B cell (primary cell): ENCODE measurements around the gene ATP8B3.

Experiments
- EZH2 ChIP-seq: IDR thresholded peaks from 2 replicates; pipeline ENCODE4 v1.6.1; 2012; ENCODE audit warnings: borderline replicate concordance, low read depth, mild to moderate bottlenecking, moderate library complexity, low read length; ENCODE audit not compliant: insufficient read depth, poor library complexity, severe bottlenecking
- TF ChIP-seq, protein P1 (sequence below): fragments of 200-600 bp; IDR thresholded peaks from one replicate; pipeline ENCODE4 v1.8.0; 2022; ENCODE audit warnings: antibody characterized with exemption, mild to moderate bottlenecking

DNA sequence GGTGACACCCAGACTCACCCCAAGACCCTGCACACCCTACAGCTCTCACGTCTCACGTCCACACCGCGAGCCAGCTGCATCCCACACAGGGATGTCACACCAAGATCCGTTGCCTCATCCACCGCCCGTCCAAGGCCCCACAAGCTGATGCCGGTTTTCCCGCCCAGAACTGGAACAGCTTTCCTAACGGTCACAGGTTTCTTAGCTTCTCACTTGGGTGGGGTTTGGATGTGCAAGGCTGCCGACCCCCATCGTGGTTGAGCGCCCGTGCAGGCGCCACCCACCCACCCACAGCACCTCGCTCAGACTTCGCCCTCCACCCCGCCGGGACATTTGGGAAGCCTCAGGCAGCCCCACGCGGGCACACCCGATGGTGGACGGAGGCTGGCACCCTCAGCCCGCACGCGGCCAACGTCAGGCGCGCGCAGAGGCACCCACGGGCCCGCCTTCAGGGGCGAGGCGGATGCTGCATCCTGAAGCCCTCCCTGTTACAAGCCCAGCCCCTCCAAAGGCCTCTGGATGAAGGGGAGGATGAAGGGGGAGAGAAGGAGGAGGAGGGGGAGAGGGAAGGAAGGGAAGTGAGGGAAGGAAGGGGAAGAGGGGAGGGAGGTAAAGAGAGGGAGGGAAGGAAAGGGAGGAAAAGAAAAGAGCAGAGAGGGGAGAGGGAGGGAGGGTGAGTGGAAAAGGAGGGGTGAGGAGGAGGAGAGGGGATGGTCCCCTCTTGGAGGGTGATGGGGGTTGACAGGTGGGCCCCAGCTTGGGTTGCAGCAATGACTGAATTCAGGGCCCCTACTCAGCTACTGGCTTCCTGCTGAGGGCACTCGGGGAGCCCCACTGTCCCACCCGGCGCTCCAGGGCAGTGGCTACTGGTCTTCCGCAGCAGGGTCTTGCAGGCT, 45.9 kb downstream of the ATP8B3 start:
- TF ChIP-seq, protein P1, sequence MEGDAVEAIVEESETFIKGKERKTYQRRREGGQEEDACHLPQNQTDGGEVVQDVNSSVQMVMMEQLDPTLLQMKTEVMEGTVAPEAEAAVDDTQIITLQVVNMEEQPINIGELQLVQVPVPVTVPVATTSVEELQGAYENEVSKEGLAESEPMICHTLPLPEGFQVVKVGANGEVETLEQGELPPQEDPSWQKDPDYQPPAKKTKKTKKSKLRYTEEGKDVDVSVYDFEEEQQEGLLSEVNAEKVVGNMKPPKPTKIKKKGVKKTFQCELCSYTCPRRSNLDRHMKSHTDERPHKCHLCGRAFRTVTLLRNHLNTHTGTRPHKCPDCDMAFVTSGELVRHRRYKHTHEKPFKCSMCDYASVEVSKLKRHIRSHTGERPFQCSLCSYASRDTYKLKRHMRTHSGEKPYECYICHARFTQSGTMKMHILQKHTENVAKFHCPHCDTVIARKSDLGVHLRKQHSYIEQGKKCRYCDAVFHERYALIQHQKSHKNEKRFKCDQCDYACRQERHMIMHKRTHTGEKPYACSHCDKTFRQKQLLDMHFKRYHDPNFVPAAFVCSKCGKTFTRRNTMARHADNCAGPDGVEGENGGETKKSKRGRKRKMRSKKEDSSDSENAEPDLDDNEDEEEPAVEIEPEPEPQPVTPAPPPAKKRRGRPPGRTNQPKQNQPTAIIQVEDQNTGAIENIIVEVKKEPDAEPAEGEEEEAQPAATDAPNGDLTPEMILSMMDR: no peak
- TF ChIP-seq EZH2: peak; percentile 68
